B cell (primary cell): ENCODE data around the gene TBC1D20. TPM values are rescaled to one million over a fixed set of nuclear protein-coding genes. Genes with fewer than 3 reads are reported as not detected.
"Not testable (repeated sequence)": the region's sequence is repeated elsewhere in the genome, so short reads cannot be mapped to it uniquely, and the experiment has no call there.

ENCODE experiments used
- ATAC-seq: fragments of 200-7000 bp; cut with Tn5 transposase; one replicate; pipeline ENCODE4 v1.10.0; 2021; ENCODE audit warnings: low read depth, mild to moderate bottlenecking, moderate number of reproducible peaks, moderate library complexity
- CTCF ChIA-PET: fragments of 350-600 bp; sonication (Branson Sonifier 250); formaldehyde crosslinking; loops from one replicate; lab custom pipeline; 2021; ENCODE audit warnings: antibody characterized with exemption, inconsistent platforms; lab: Charles Lee
- POLR2A ChIA-PET: fragments of 350-600 bp; sonication (Branson Sonifier 250); formaldehyde crosslinking; loops from one replicate; lab custom pipeline; 2021; ENCODE audit warnings: antibody characterized with exemption; lab: Charles Lee
- DNase-seq: peaks from one replicate; pipeline ENCODE4 v3.0.0; 2013
- H2AFZ ChIP-seq: 2 replicates; pipeline ENCODE4 v1.6.1; 2012; ENCODE audit warnings: mild to moderate bottlenecking, low read depth, low read length; ENCODE audit not compliant: insufficient read depth, poor library complexity, severe bottlenecking
- H3K27ac ChIP-seq, 2 donors: 1 replicate in 1 of 2; 2 replicates in 1 of 2; pipeline ENCODE4 v1.5.1; 2012 to 2013; ENCODE audit warnings: low read length in 2 of 2, mild to moderate bottlenecking in 2 of 2, moderate library complexity in 1 of 2
- H3K27me3 ChIP-seq, 4 experiments: fragments of 200-600 bp in 1 of 4; sonication (generic) in 1 of 4; replicated peaks in 1 of 4; 1 replicate in 2 of 4; 2 replicates in 2 of 4; pipeline versions ENCODE4 v1.6.1 to v1.7.0; 2013 to 2016; ENCODE audit warnings: low read length in 3 of 4, mild to moderate bottlenecking in 2 of 4, mixed read lengths in 1 of 4, moderate library complexity in 1 of 4; ENCODE audit not compliant: insufficient read depth in 4 of 4, control insufficient read depth in 3 of 4; ENCODE audit errors: control extremely low read depth in 1 of 4
- H3K36me3 ChIP-seq, 2 experiments: replicated peaks in 1 of 2; 1 replicate in 1 of 2; 2 replicates in 1 of 2; pipeline versions ENCODE4 v1.6.1 to v1.7.1; 2013; ENCODE audit warnings: low read length in 1 of 2; ENCODE audit not compliant: insufficient read depth in 2 of 2, control insufficient read depth in 1 of 2; ENCODE audit errors: control extremely low read depth in 1 of 2, extremely low read depth in 1 of 2
- H3K4me1 ChIP-seq, 2 donors: fragments of 200-600 bp in 1 of 2; sonication (generic) in 1 of 2; 1 replicate in 1 of 2; 2 replicates in 1 of 2; pipeline versions ENCODE4 v1.5.1 to v1.6.1; 2013 to 2017; ENCODE audit warnings: low read length in 2 of 2; ENCODE audit not compliant: control insufficient read depth in 2 of 2, insufficient read depth in 2 of 2
- H3K4me2 ChIP-seq: replicated peaks from 2 replicates; pipeline ENCODE3; 2012; ENCODE audit warnings: mild to moderate bottlenecking, low read depth, low read length; ENCODE audit not compliant: poor library complexity, severe bottlenecking
- H3K4me3 ChIP-seq, 5 experiments: fragments of 200-600 bp in 1 of 5; sonication (generic) in 1 of 5; 1 replicate in 3 of 5; 2 replicates in 2 of 5; pipeline versions ENCODE4 v1.5.1 to v1.7.0; 2011 to 2016; ENCODE audit warnings: low read length in 4 of 5, mild to moderate bottlenecking in 4 of 5, low read depth in 2 of 5, control low read depth in 1 of 5, moderate library complexity in 1 of 5; ENCODE audit not compliant: insufficient read depth in 1 of 5; ENCODE audit errors: control extremely low read depth in 1 of 5, extremely low read depth in 1 of 5
- H3K79me2 ChIP-seq: fragments of 200-600 bp; sonication (generic); one replicate; pipeline ENCODE4 v1.6.0; 2016; ENCODE audit warnings: low read length; ENCODE audit not compliant: control insufficient read depth, insufficient read depth
- H3K9ac ChIP-seq: fragments of 200-600 bp; sonication (generic); 2 replicates; pipeline ENCODE4 v1.6.1; 2017; ENCODE audit warnings: mild to moderate bottlenecking, low read length, moderate library complexity
- H3K9me3 ChIP-seq, 3 donors: one replicate each; pipeline versions ENCODE4 v1.6.1 to v1.7.1; 2013; ENCODE audit warnings: low read length in 2 of 3; ENCODE audit not compliant: control insufficient read depth in 2 of 3, insufficient read depth in 1 of 3; ENCODE audit errors: control extremely low read depth in 1 of 3
- H4K20me1 ChIP-seq: 2 replicates; pipeline ENCODE4 v1.6.0; 2012; ENCODE audit warnings: mild to moderate bottlenecking, low read length; ENCODE audit not compliant: insufficient read depth, control insufficient read depth, poor library complexity, severe bottlenecking
- H3K27ac Mint-ChIP-seq: one replicate; pipeline ENCODE4 v1.8.0; 2021; ENCODE audit warnings: mixed read lengths
- H3K27me3 Mint-ChIP-seq: one replicate; pipeline ENCODE4 v1.8.0; 2021; ENCODE audit warnings: mixed read lengths
- H3K4me1 Mint-ChIP-seq: one replicate; pipeline ENCODE4 v1.8.0; 2021; ENCODE audit warnings: mixed read lengths
- H3K4me3 Mint-ChIP-seq: one replicate; pipeline ENCODE4 v1.8.0; 2021; ENCODE audit warnings: mixed read lengths
- H3K9me3 Mint-ChIP-seq: one replicate; pipeline ENCODE4 v1.8.0; 2022; ENCODE audit warnings: mixed read lengths; ENCODE audit not compliant: insufficient read depth
- EZH2 ChIP-seq: IDR thresholded peaks from 2 replicates; pipeline ENCODE4 v1.6.1; 2012; ENCODE audit warnings: borderline replicate concordance, low read depth, mild to moderate bottlenecking, moderate library complexity, low read length; ENCODE audit not compliant: insufficient read depth, poor library complexity, severe bottlenecking
- WGBS: methylation state at CpG from one replicate; pipeline ENCODE4 v1.1.5; 2013; ENCODE audit warnings: missing lambda C conversion rate; ENCODE audit not compliant: insufficient coverage; 5-methylcytosine and 5-hydroxymethylcytosine counted together
- intact Hi-C: fragments of 100-400 bp; cut with micrococcal nuclease; formaldehyde crosslinking; loops from one replicate; pipeline ENCODE4 v1.10.0; 2022
- polyA plus RNA-seq: library from polyadenylated mRNA; depleted of rRNA; stranded (reverse); fragments of >200 nt; gene quantifications from 2 replicates; pipeline ENCODE4 v1.2.3, GENCODE V29; 2012
- total RNA-seq, 2 donors: library from RNA; stranded (reverse); fragments of 120-200 nt in 1 of 2; gene quantifications; 1 replicate in 1 of 2; 2 replicates in 1 of 2; pipeline versions ENCODE4 v1.2.3 to v1.2.4, GENCODE V29; 2013 to 2022
- TF ChIP-seq, protein P1 (sequence below): fragments of 200-600 bp; IDR thresholded peaks from one replicate; pipeline ENCODE4 v1.8.0; 2022; ENCODE audit warnings: antibody characterized with exemption, mild to moderate bottlenecking

TBC1D20 gene
- total and polyA plus RNA-seq, 2 donors (not counting 1 experiment from before 2014, with no cell fraction given), result 31.7 to 40.0 TPM

DNA sequence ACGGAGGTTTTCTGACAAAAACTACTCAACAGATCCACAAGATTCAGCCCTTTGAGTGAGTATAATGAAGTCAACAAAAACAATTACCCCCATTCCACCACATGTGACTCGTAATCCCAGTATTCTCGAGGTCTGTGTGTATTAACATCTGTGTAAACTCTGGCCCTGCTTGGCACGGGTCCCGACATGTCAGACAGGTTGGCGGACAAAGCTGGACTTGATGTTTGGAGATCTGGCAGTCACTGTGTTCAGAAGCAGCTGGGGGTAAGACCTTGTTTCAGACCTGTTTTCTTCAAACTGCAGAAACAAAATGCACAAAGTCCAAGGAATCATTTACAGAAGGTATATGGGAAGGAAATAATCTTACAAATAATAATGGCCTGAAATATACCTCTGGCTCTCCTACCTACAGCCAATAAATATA is 46.0 kb upstream of the TBC1D20 start:
- H3K27me3 ChIP-seq, H3K4me2 ChIP-seq, H3K27me3 Mint-ChIP-seq, H2AFZ ChIP-seq, ATAC-seq, H3K9me3 ChIP-seq, H3K9ac ChIP-seq, H3K4me3 ChIP-seq, DNase-seq, CTCF ChIA-PET, intact Hi-C loops, H3K27ac ChIP-seq, H3K4me3 Mint-ChIP-seq, H3K9me3 Mint-ChIP-seq, H3K27ac Mint-ChIP-seq, POLR2A ChIA-PET: not testable (repeated sequence)
- Histone ChIP-seq H3K4me1 (peaks cover 13 to 21% of the 10 kb centered on the region in 2 donors), H3K36me3 (peaks cover 11 to 41% of the 10 kb centered on the region in 2 experiments), H4K20me1 (peaks cover 72% of the 10 kb centered on the region), H3K79me2 (peaks cover 68% of the 10 kb centered on the region)
- WGBS, result 83% methylated on average over 1 of the region's 6 CpGs
- peaks cover 40% of the 10 kb centered on the region for H3K4me1 Mint-ChIP-seq

DNA sequence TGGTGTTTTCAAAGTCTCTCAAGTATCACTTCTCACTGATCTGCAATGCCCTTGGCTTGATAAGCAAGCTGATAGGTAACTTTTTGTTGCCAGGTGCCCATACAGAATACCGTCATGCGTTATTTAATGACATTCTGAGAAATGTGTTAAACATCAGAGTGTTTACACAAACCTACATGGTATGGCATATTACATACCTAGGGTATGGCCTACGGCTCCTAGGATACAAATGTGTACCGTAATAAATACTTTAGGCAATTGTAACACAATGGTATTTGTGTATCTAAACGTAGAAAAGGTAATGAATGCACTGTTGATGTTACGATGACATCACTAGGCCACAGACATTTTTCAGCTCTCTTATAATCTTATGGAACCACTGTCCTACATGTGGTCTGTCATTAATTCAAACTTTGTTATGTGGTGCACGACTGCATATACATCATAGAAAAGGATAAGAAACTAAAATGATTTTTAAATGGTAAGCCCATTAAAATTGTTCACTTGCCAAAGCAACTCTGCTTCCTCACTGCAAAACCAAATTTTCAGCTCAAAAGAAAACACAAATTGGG is 45.5 kb upstream of the TBC1D20 start:
- no peak overlapping the region for H2AFZ ChIP-seq
- H3K27ac Mint-ChIP-seq, result no peak overlapping the region
- H3K9ac ChIP-seq, result no peak overlapping the region
- no peak for DNase-seq
- POLR2A ChIA-PET, result no interaction called here
- no peaks in the 10 kb centered on the region for H3K27me3 ChIP-seq
- H3K9me3 ChIP-seq, result peaks cover 0 to 3% (median 0%) of the 10 kb centered on the region in 3 donors
- CTCF ChIA-PET, result no interaction called here
- H3K27me3 Mint-ChIP-seq, result no peaks in the 10 kb centered on the region
- H3K9me3 Mint-ChIP-seq, result no peaks in the 10 kb centered on the region
- ATAC-seq, result no peak
- intact Hi-C loops, result no loop called here
- H3K36me3 ChIP-seq, result peaks cover 14 to 46% of the 10 kb centered on the region in 2 experiments
- H3K4me3 ChIP-seq, result no peak overlapping the region
- H3K4me3 Mint-ChIP-seq, result no peak overlapping the region
- peaks cover 35% of the 10 kb centered on the region for H3K4me1 Mint-ChIP-seq
- TF ChIP-seq EZH2, result no peak
- TF ChIP-seq, protein P1, sequence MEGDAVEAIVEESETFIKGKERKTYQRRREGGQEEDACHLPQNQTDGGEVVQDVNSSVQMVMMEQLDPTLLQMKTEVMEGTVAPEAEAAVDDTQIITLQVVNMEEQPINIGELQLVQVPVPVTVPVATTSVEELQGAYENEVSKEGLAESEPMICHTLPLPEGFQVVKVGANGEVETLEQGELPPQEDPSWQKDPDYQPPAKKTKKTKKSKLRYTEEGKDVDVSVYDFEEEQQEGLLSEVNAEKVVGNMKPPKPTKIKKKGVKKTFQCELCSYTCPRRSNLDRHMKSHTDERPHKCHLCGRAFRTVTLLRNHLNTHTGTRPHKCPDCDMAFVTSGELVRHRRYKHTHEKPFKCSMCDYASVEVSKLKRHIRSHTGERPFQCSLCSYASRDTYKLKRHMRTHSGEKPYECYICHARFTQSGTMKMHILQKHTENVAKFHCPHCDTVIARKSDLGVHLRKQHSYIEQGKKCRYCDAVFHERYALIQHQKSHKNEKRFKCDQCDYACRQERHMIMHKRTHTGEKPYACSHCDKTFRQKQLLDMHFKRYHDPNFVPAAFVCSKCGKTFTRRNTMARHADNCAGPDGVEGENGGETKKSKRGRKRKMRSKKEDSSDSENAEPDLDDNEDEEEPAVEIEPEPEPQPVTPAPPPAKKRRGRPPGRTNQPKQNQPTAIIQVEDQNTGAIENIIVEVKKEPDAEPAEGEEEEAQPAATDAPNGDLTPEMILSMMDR, result no peak
- H4K20me1 ChIP-seq, result peaks cover 67% of the 10 kb centered on the region
- no peak overlapping the region for H3K4me2 ChIP-seq
- WGBS, result no CpG with 5 or more reads among the region's 7 CpGs
- peaks cover 63% of the 10 kb centered on the region for H3K79me2 ChIP-seq
- peaks cover 13 to 21% of the 10 kb centered on the region in 2 donors for H3K4me1 ChIP-seq
- no peak overlapping the region for H3K27ac ChIP-seq
